Gastroesophageal sphincter (tissue), 4 donors: ENCODE results near the gene PNP. TPM values are rescaled to one million over a fixed set of nuclear protein-coding genes. Genes with fewer than 3 reads are reported as not detected.

Source experiments
- ATAC-seq: fragments of 150-250 bp; one replicate; pipeline ENCODE4 v1.9.1; 2016; ENCODE audit warnings: mild to moderate bottlenecking, moderate library complexity
- H3K27ac ChIP-seq, 4 donors: fragments of 200-600 bp; sonication (generic) in 3 of 4; 1 replicate in 3 of 4; 2 replicates in 1 of 4; pipeline ENCODE4 v1.5.1; 2016 to 2019
- H3K27me3 ChIP-seq: fragments of 200-600 bp; sonication (generic); one replicate; pipeline ENCODE4 v1.5.1; 2019
- H3K36me3 ChIP-seq, 2 donors: fragments of 200-600 bp; sonication (generic); one replicate each; pipeline ENCODE4 v1.5.1; 2019; ENCODE audit warnings: control low read depth in 1 of 2
- H3K4me1 ChIP-seq, 3 donors: fragments of 200-600 bp; sonication (generic); 1 replicate in 2 of 3; 2 replicates in 1 of 3; pipeline ENCODE4 v1.5.1; 2016 to 2019; ENCODE audit warnings: control low read depth in 2 of 3
- H3K4me3 ChIP-seq, 2 donors: fragments of 200-600 bp; sonication (generic); one replicate each; pipeline ENCODE4 v1.5.1; 2019; ENCODE audit warnings: mild to moderate bottlenecking in 1 of 2, moderate library complexity in 1 of 2
- H3K9me3 ChIP-seq, 3 donors: fragments of 200-600 bp; sonication (generic); one replicate each; pipeline ENCODE4 v1.5.1; 2017 to 2019; ENCODE audit warnings: control low read depth in 2 of 3
- CTCF ChIP-seq, 4 experiments: fragments of 200-600 bp in 2 of 4; fragments of 450-650 bp in 2 of 4; sonication (generic) in 1 of 4; IDR thresholded peaks; one replicate each; pipeline ENCODE4 v1.5.1; 2017 to 2019; ENCODE audit warnings: antibody characterized with exemption in 4 of 4, mild to moderate bottlenecking in 2 of 4, moderate library complexity in 2 of 4
- EP300 ChIP-seq: sonication (generic); formaldehyde crosslinking; IDR thresholded peaks from one replicate; pipeline ENCODE4 v1.6.1; 2017; ENCODE audit warnings: antibody characterized with exemption, mild to moderate bottlenecking
- POLR2A ChIP-seq, 2 donors: fragments of 450-650 bp; IDR thresholded peaks; one replicate each; pipeline ENCODE4 v1.6.1; 2017; ENCODE audit warnings: antibody characterized with exemption in 2 of 2, mild to moderate bottlenecking in 2 of 2, moderate library complexity in 1 of 2
- POLR2AphosphoS5 ChIP-seq: sonication (generic); formaldehyde crosslinking; IDR thresholded peaks from one replicate; pipeline ENCODE4 v1.6.1; 2017; ENCODE audit warnings: antibody characterized with exemption
- WGBS, 2 donors: methylation state at CpG; one replicate each; pipeline ENCODE4 v1.1.5; 2018; ENCODE audit warnings: low coverage in 1 of 2; 5-methylcytosine and 5-hydroxymethylcytosine counted together
- total RNA-seq, 4 donors: library from RNA; depleted of rRNA; stranded (reverse); fragments of >200 nt; gene quantifications; one replicate each; pipeline ENCODE4 v1.1.0, GENCODE V29; 2016

PNP gene
- total RNA-seq, 4 donors from 2014 or later, result 3.0 to 71.2 (median 19.9) TPM

GRCh38 chr14:20508367-20508766 lies 39.2 kb downstream of the PNP start:
- 72 to 95% methylated on average over 7 to 8 of the region's 8 CpGs for WGBS, 2 donors
- H3K27ac ChIP-seq, result no peak overlapping the region
- no peaks in the 10 kb centered on the region for H3K9me3 ChIP-seq
- TF ChIP-seq EP300 (no peak), POLR2AphosphoS5 (no peak), CTCF (IDR thresholded peaks at IDR 0.05) (no peak)
- H3K36me3 ChIP-seq, result no peaks in the 10 kb centered on the region
- H3K27me3 ChIP-seq, result peaks cover 10% of the 10 kb centered on the region
- no peaks in the 10 kb centered on the region for H3K4me1 ChIP-seq
- H3K4me3 ChIP-seq, result no peak overlapping the region
- ATAC-seq, result no peak

- H3K4me1 ChIP-seq, result no peaks in the 10 kb centered on the region
- ATAC-seq, result no peak
- TF ChIP-seq CTCF (IDR thresholded peaks at IDR 0.05), result no peak
- no peak for TF ChIP-seq EP300
- TF ChIP-seq POLR2AphosphoS5, result no peak
- TF ChIP-seq POLR2A (IDR thresholded peaks at IDR 0.05), result no peak
- no peak overlapping the region for H3K4me3 ChIP-seq
- no peaks in the 10 kb centered on the region for H3K9me3 ChIP-seq
- no peak overlapping the region for H3K27ac ChIP-seq
- 61 to 65% methylated on average over 7 of the region's 7 CpGs for WGBS, 2 donors
- no peaks in the 10 kb centered on the region for H3K36me3 ChIP-seq
- peaks cover 18% of the 10 kb centered on the region for H3K27me3 ChIP-seq
These were observed 43.1 kb downstream of the PNP start for GRCh38 chr14:20512177-20512905.

- Histone ChIP-seq H3K27me3 (peaks cover 12% of the 10 kb centered on the region), H3K4me3 (no peak overlapping the region), H3K9me3 (no peaks in the 10 kb centered on the region), H3K4me1 (no peaks in the 10 kb centered on the region), H3K27ac (no peak overlapping the region), H3K36me3 (no peaks in the 10 kb centered on the region)
- no peak for ATAC-seq
- 70 to 80% methylated on average over 2 to 3 of the region's 4 CpGs for WGBS, 2 donors
- TF ChIP-seq POLR2A (IDR thresholded peaks at IDR 0.05) (no peak), EP300 (no peak), POLR2AphosphoS5 (no peak), CTCF (IDR thresholded peaks at IDR 0.05) (no peak)
These were observed 46.6 kb downstream of the PNP start for GRCh38 chr14:20515846-20516245.

- Histone ChIP-seq H3K27me3 (peaks cover 12% of the 10 kb centered on the region), H3K36me3 (no peaks in the 10 kb centered on the region), H3K9me3 (no peaks in the 10 kb centered on the region), H3K27ac (no peak overlapping the region), H3K4me1 (no peaks in the 10 kb centered on the region), H3K4me3 (no peak overlapping the region)
- ATAC-seq, result no peak
- WGBS, 2 donors, result 48 to 50% methylated on average over 2 to 3 of the region's 4 CpGs
- TF ChIP-seq POLR2A (IDR thresholded peaks at IDR 0.05) (no peak), CTCF (IDR thresholded peaks at IDR 0.05) (no peak), EP300 (no peak), POLR2AphosphoS5 (no peak)
These were observed 47.7 kb downstream of the PNP start for GRCh38 chr14:20516921-20517320.

GRCh38 chr14:20522332-20522731 lies 53.1 kb downstream of the PNP start:
- TF ChIP-seq EP300 (no peak), CTCF (IDR thresholded peaks at IDR 0.05) (no peak), POLR2AphosphoS5 (no peak), POLR2A (IDR thresholded peaks at IDR 0.05) (no peak)
- WGBS, 2 donors, result 60 to 91% methylated on average over 1 of the region's 1 CpG
- no peak overlapping the region for H3K4me3 ChIP-seq
- peaks cover 15% of the 10 kb centered on the region for H3K27me3 ChIP-seq
- no peaks in the 10 kb centered on the region for H3K9me3 ChIP-seq
- ATAC-seq, result no peak
- H3K36me3 ChIP-seq, result no peaks in the 10 kb centered on the region
- H3K27ac ChIP-seq, result no peak overlapping the region
- H3K4me1 ChIP-seq, result no peaks in the 10 kb centered on the region
